HepG2 (cell line): ENCODE results near the gene GRIA2.

Experiments used
- NFE2L1 ChIP-seq: sonication (generic); formaldehyde crosslinking; IDR thresholded peaks from 2 replicates; pipeline ENCODE4 v1.4.0; 2020; ENCODE audit warnings: missing genetic modification reagents, mild to moderate bottlenecking, borderline replicate concordance
- ZSCAN20 ChIP-seq: sonication (generic); formaldehyde crosslinking; IDR thresholded peaks from 2 replicates; pipeline ENCODE4 v1.4.0; 2020; ENCODE audit warnings: missing genetic modification reagents, mild to moderate bottlenecking, borderline replicate concordance
- TF ChIP-seq, protein P1 (sequence below), 2 experiments: IDR thresholded peaks; 2 replicates each; pipeline ENCODE4 v1.6.1; 2011 to 2012; ENCODE audit warnings: low read length in 2 of 2, borderline replicate concordance in 1 of 2, low read depth in 1 of 2, mild to moderate bottlenecking in 1 of 2, moderate library complexity in 1 of 2
- TF ChIP-seq, protein P2 (sequence below): sonication (generic); formaldehyde crosslinking; IDR thresholded peaks from 2 replicates; pipeline ENCODE4 v1.5.0; 2020; ENCODE audit warnings: mild to moderate bottlenecking, missing genetic modification reagents, moderate library complexity

DNA sequence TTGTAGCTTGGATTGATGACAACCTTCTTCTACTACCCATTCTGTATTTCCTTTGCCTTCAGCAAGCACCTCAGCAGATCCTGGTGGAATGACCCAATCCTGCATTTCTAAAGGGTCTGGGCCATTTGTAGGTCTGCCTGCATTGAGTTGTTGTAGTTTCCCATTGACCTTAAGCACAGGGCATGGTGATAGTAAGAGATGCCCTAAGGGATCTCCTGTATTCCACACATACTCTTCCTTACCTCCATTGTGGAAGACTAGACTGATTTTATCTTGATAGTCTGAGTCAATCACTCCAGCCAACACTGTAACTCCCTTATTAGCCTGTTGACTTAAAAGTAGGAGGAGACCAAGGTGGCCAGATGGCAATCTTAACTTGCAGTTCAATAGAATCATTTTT, 184.5 kb downstream of the GRIA2 start:
- TF ChIP-seq ZSCAN20 (CRISPR knock-in tag) (no peak), NFE2L1 (CRISPR knock-in tag) (no peak)
- TF ChIP-seq, protein P1, sequence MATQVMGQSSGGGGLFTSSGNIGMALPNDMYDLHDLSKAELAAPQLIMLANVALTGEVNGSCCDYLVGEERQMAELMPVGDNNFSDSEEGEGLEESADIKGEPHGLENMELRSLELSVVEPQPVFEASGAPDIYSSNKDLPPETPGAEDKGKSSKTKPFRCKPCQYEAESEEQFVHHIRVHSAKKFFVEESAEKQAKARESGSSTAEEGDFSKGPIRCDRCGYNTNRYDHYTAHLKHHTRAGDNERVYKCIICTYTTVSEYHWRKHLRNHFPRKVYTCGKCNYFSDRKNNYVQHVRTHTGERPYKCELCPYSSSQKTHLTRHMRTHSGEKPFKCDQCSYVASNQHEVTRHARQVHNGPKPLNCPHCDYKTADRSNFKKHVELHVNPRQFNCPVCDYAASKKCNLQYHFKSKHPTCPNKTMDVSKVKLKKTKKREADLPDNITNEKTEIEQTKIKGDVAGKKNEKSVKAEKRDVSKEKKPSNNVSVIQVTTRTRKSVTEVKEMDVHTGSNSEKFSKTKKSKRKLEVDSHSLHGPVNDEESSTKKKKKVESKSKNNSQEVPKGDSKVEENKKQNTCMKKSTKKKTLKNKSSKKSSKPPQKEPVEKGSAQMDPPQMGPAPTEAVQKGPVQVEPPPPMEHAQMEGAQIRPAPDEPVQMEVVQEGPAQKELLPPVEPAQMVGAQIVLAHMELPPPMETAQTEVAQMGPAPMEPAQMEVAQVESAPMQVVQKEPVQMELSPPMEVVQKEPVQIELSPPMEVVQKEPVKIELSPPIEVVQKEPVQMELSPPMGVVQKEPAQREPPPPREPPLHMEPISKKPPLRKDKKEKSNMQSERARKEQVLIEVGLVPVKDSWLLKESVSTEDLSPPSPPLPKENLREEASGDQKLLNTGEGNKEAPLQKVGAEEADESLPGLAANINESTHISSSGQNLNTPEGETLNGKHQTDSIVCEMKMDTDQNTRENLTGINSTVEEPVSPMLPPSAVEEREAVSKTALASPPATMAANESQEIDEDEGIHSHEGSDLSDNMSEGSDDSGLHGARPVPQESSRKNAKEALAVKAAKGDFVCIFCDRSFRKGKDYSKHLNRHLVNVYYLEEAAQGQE (IDR thresholded peaks at IDR 0.05; ENCODE audit: borderline replicate concordance in 1 of 2, low read depth in 1 of 2, low read length in 2 of 2): no peak
- TF ChIP-seq, protein P2, sequence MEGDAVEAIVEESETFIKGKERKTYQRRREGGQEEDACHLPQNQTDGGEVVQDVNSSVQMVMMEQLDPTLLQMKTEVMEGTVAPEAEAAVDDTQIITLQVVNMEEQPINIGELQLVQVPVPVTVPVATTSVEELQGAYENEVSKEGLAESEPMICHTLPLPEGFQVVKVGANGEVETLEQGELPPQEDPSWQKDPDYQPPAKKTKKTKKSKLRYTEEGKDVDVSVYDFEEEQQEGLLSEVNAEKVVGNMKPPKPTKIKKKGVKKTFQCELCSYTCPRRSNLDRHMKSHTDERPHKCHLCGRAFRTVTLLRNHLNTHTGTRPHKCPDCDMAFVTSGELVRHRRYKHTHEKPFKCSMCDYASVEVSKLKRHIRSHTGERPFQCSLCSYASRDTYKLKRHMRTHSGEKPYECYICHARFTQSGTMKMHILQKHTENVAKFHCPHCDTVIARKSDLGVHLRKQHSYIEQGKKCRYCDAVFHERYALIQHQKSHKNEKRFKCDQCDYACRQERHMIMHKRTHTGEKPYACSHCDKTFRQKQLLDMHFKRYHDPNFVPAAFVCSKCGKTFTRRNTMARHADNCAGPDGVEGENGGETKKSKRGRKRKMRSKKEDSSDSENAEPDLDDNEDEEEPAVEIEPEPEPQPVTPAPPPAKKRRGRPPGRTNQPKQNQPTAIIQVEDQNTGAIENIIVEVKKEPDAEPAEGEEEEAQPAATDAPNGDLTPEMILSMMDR (CRISPR knock-in tag): no peak
